GM12875 (cell line): ENCODE measurements around the gene KANSL1.

Source experiments
- H3K4me3 ChIP-seq: one replicate; pipeline ENCODE4 v1.5.1; 2011; ENCODE audit warnings: low read depth, low read length, control low read depth
- TF ChIP-seq, protein P1 (sequence below): IDR thresholded peaks from 2 replicates; pipeline ENCODE4 v1.5.1; 2011; ENCODE audit warnings: low read depth, mild to moderate bottlenecking, control low read depth, inconsistent platforms, low read length, moderate library complexity, borderline replicate concordance; ENCODE audit not compliant: insufficient read depth

KANSL1 gene

DNA sequence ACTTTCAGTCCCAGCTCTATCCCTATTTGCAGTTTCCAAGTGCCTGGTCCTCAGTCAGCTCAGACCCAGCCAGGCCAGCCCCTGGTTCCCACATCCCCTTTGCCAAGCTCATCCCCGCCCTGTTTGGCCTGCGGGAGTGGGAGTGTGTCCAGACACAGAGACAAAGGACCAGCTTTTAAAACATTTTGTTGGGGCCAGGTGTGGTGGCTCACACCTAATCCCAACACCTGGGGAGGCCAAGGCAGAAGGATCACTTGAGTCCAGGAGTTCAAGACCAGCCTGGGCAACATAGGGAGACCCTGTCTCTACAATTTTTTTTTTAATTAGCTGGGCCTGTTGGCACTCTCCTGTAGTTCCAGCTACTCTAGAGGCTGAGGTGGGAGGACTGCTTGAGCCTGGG, 192.5 kb downstream of the KANSL1 start:
- TF ChIP-seq, protein P1, sequence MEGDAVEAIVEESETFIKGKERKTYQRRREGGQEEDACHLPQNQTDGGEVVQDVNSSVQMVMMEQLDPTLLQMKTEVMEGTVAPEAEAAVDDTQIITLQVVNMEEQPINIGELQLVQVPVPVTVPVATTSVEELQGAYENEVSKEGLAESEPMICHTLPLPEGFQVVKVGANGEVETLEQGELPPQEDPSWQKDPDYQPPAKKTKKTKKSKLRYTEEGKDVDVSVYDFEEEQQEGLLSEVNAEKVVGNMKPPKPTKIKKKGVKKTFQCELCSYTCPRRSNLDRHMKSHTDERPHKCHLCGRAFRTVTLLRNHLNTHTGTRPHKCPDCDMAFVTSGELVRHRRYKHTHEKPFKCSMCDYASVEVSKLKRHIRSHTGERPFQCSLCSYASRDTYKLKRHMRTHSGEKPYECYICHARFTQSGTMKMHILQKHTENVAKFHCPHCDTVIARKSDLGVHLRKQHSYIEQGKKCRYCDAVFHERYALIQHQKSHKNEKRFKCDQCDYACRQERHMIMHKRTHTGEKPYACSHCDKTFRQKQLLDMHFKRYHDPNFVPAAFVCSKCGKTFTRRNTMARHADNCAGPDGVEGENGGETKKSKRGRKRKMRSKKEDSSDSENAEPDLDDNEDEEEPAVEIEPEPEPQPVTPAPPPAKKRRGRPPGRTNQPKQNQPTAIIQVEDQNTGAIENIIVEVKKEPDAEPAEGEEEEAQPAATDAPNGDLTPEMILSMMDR, result no peak
- no peak overlapping the region for H3K4me3 ChIP-seq

- no peak overlapping the region for H3K4me3 ChIP-seq
- TF ChIP-seq, protein P1, result no peak
These were observed 192.9 kb downstream of the KANSL1 start for GRCh38 chr17:46000292-46000691.

- TF ChIP-seq, protein P1, result no peak
- H3K4me3 ChIP-seq, result no peak overlapping the region
These were observed 193.3 kb downstream of the KANSL1 start for GRCh38 chr17:45999900-46000290.

DNA sequence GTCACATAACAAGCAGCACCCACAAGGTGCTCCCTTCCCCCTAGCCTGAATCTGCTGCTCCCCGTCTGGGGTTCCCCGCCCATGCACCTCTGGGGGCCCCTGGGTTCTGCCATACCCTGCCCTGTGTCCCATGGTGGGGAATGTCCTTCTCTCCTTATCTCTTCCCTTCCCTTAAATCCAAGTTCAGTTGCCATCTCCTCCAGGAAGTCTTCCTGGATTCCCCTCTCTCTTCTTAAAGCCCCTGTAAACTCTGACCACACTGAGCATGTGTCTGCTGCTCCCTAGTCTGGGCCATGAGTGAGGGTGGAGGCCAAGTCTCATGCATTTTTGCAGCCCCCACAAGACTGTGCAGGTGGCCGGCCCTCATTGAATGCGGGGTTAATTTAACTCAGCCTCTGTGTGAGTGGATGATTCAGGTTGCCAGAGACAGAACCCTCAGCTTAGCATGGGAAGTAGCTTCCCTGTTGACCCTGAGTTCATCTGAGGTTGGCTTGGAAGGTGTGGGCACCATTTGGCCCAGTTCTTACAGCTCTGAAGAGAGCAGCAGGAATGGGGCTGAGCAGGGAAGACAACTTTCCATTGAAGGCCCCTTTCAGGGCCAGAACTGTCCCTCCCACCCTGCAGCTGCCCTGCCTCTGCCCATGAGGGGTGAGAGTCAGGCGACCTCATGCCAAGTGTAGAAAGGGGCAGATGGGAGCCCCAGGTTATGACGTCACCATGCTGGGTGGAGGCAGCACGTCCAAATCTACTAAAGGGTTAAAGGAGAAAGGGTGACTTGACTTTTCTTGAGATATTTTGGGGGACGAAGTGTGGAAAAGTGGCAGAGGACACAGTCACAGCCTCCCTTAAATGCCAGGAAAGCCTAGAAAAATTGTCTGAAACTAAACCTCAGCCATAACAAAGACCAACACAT, 194.0 kb downstream of the KANSL1 start, which contains the start of gene STH:
TSS of gene STH (plus strand) at position 264 of the 913 bp plus-strand sequence. CDS start at position 294, 30 bp downstream.
- TF ChIP-seq, protein P1, result no peak
- no peak within 1 kb of the TSS for H3K4me3 ChIP-seq

DNA sequence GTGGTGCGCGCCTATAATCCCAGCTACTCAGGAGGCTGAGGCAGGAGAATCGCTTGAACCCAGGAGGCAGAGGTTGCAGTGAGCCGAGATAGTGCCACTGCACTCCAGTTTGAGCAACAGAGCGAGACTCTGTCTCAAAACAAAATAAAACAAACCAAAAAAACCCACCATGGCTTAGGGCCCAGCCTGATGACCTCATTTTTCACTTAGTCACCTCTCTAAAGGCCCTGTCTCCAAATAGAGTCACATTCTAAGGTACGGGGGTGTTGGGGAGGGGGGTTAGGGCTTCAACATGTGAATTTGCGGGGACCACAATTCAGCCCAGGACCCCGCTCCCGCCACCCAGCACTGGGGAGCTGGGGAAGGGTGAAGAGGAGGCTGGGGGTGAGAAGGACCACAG, 195.6 kb downstream of the KANSL1 start:
- H3K4me3 ChIP-seq, result no peak overlapping the region
- TF ChIP-seq, protein P1, result no peak

DNA sequence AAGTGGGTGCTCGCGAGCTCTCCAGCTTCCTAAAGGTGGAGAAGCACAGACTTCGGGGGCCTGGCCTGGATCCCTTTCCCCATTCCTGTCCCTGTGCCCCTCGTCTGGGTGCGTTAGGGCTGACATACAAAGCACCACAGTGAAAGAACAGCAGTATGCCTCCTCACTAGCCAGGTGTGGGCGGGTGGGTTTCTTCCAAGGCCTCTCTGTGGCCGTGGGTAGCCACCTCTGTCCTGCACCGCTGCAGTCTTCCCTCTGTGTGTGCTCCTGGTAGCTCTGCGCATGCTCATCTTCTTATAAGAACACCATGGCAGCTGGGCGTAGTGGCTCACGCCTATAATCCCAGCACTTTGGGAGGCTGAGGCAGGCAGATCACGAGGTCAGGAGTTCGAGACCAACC, 196.1 kb downstream of the KANSL1 start:
- TF ChIP-seq, protein P1, result no peak

More for the DNA sequence above, 196.1 kb downstream of the KANSL1 start:
- no peak overlapping the region for H3K4me3 ChIP-seq
